HepG2 (cell line): ENCODE measurements around the gene DNAL4. TPM values are rescaled to one million over a fixed set of nuclear protein-coding genes. Genes with fewer than 3 reads are reported as not detected.

Source experiments
- AGO2 ChIP-seq: fragments of 200-400 bp; formaldehyde crosslinking; optimal IDR thresholded peaks from 2 replicates; pipeline ENCODE3; 2017; ENCODE audit warnings: mild to moderate bottlenecking, low read depth, low read length, moderate library complexity
- CBX1 ChIP-seq: IDR thresholded peaks from one replicate; pipeline ENCODE4 v1.6.1; 2016; ENCODE audit warnings: antibody characterized with exemption, low read depth
- CEBPZ ChIP-seq: IDR thresholded peaks from 2 replicates; pipeline ENCODE4 v1.6.1; 2012; ENCODE audit warnings: low read length, improper control_type of control experiment
- CREB3 ChIP-seq: sonication (generic); formaldehyde crosslinking; IDR thresholded peaks from 2 replicates; pipeline ENCODE4 v1.5.0; 2020; ENCODE audit warnings: missing genetic modification reagents
- CREM ChIP-seq, 2 experiments: sonication (generic) in 1 of 2; formaldehyde crosslinking in 1 of 2; IDR thresholded peaks; 2 replicates each; pipeline versions ENCODE4 v1.4.0 to v1.6.1; 2016 to 2020; ENCODE audit warnings: antibody characterized with exemption in 1 of 2, mild to moderate bottlenecking in 1 of 2, missing genetic modification reagents in 1 of 2
- EED ChIP-seq: sonication (generic); formaldehyde crosslinking; IDR thresholded peaks from 2 replicates; pipeline ENCODE4 v1.5.0; 2020; ENCODE audit warnings: mild to moderate bottlenecking, missing genetic modification reagents
- ESRRA ChIP-seq: sonication (generic); formaldehyde crosslinking; IDR thresholded peaks from 2 replicates; pipeline ENCODE4 v1.5.1; 2020; ENCODE audit warnings: mild to moderate bottlenecking, low read depth, missing genetic modification reagents
- GATAD1 ChIP-seq: IDR thresholded peaks from 2 replicates; pipeline ENCODE4 v1.6.1; 2016; ENCODE audit warnings: missing genetic modification reagents, missing compliant biosample characterization
- NCOR1 ChIP-seq: fragments of 200-600 bp; sonication (generic); IDR thresholded peaks from 2 replicates; pipeline ENCODE4 v1.7.0; 2017; ENCODE audit warnings: antibody characterized with exemption, low read length, borderline replicate concordance
- ZC3H13 ChIP-seq: sonication (generic); formaldehyde crosslinking; IDR thresholded peaks from 2 replicates; pipeline ENCODE4 v1.8.1; 2023; ENCODE audit warnings: mild to moderate bottlenecking, missing genetic modification reagents, moderate library complexity
- ZFP36L1 ChIP-seq: sonication (generic); formaldehyde crosslinking; IDR thresholded peaks from 2 replicates; pipeline ENCODE4 v1.8.0; 2022; ENCODE audit warnings: mild to moderate bottlenecking, missing genetic modification reagents, moderate library complexity
- ZNF281 ChIP-seq: sonication (generic); formaldehyde crosslinking; IDR thresholded peaks from 2 replicates; pipeline ENCODE4 v1.4.0; 2020; ENCODE audit warnings: missing genetic modification reagents, borderline replicate concordance
- ZNF33A ChIP-seq: sonication (generic); formaldehyde crosslinking; IDR thresholded peaks from 2 replicates; pipeline ENCODE4 v1.5.1; 2020; ENCODE audit warnings: missing genetic modification reagents, mild to moderate bottlenecking, moderate library complexity, borderline replicate concordance
- polyA plus RNA-seq, 8 experiments: library from polyadenylated mRNA; depleted of rRNA in 3 of 8; stranded (reverse) in 7 of 8; unstranded in 1 of 8; fragments of >200 nt; fragmentation: Illumina TruSeq in 4 of 8; extraction: Trizol in 4 of 8; gene quantifications; 2 replicates each; pipeline versions ENCODE4 v1.2.1 to v1.2.3, GENCODE V29; 2011 to 2016; ENCODE audit warnings: low read depth in 4 of 8, missing spikeins in 1 of 8, mixed read lengths in 1 of 8; ENCODE audit not compliant: insufficient read depth in 1 of 8
- total RNA-seq, 5 experiments: library from RNA; depleted of rRNA; stranded (reverse); fragments of >200 nt; fragmentation: Illumina TruSeq; extraction: Trizol; gene quantifications; 2 replicates each; pipeline ENCODE4 v1.2.3, GENCODE V29; 2016; ENCODE audit warnings: low read depth in 1 of 5
- TF ChIP-seq, protein P1 (sequence below): sonication (generic); formaldehyde crosslinking; IDR thresholded peaks from 2 replicates; pipeline ENCODE4 v1.9.0; 2021; ENCODE audit warnings: missing genetic modification reagents, mild to moderate bottlenecking, borderline replicate concordance
- TF ChIP-seq, protein P2 (sequence below), 2 experiments: sonication (generic) in 1 of 2; formaldehyde crosslinking in 1 of 2; IDR thresholded peaks; 2 replicates each; pipeline versions ENCODE4 v1.4.0 to v1.6.1; 2016 to 2020; ENCODE audit warnings: borderline replicate concordance in 1 of 2, low read depth in 1 of 2, mild to moderate bottlenecking in 1 of 2, missing genetic modification reagents in 1 of 2

DNAL4 gene
- total and polyA plus RNA-seq, 2 of the 13 experiments (the other 11 are each of a cell fraction or from before 2014, with no cell fraction given), result 8.0 to 10.7 TPM

- no peak for TF ChIP-seq CEBPZ
- no peak for TF ChIP-seq ZNF281 (CRISPR knock-in tag)
- TF ChIP-seq GATAD1 (CRISPR knock-in tag), result 0 out of 2 replicates have a peak, but pooled peaks have one; percentile 23
- TF ChIP-seq CBX1, result no peak
- TF ChIP-seq EED, result 0 out of 2 replicates have a peak, but pooled peaks have one; percentile 46
- TF ChIP-seq AGO2, result no peak
- no peak for TF ChIP-seq ZNF33A (CRISPR knock-in tag)
- no peak for TF ChIP-seq NCOR1
- no peak for TF ChIP-seq ZFP36L1 (CRISPR knock-in tag)
- TF ChIP-seq CREM (IDR thresholded peaks at IDR 0.05), result no peak
- TF ChIP-seq CREM (CRISPR knock-in tag; IDR thresholded peaks at IDR 0.05), result no peak
- TF ChIP-seq CREB3 (CRISPR knock-in tag), result no peak
- TF ChIP-seq, protein P1, sequence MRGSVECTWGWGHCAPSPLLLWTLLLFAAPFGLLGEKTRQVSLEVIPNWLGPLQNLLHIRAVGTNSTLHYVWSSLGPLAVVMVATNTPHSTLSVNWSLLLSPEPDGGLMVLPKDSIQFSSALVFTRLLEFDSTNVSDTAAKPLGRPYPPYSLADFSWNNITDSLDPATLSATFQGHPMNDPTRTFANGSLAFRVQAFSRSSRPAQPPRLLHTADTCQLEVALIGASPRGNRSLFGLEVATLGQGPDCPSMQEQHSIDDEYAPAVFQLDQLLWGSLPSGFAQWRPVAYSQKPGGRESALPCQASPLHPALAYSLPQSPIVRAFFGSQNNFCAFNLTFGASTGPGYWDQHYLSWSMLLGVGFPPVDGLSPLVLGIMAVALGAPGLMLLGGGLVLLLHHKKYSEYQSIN, result no peak
- TF ChIP-seq, protein P2, sequence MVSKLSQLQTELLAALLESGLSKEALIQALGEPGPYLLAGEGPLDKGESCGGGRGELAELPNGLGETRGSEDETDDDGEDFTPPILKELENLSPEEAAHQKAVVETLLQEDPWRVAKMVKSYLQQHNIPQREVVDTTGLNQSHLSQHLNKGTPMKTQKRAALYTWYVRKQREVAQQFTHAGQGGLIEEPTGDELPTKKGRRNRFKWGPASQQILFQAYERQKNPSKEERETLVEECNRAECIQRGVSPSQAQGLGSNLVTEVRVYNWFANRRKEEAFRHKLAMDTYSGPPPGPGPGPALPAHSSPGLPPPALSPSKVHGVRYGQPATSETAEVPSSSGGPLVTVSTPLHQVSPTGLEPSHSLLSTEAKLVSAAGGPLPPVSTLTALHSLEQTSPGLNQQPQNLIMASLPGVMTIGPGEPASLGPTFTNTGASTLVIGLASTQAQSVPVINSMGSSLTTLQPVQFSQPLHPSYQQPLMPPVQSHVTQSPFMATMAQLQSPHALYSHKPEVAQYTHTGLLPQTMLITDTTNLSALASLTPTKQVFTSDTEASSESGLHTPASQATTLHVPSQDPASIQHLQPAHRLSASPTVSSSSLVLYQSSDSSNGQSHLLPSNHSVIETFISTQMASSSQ (IDR thresholded peaks at IDR 0.05; ENCODE audit: low read depth), result no peak
- TF ChIP-seq, protein P2 (CRISPR knock-in tag; IDR thresholded peaks at IDR 0.05; ENCODE audit: borderline replicate concordance), result no peak
- TF ChIP-seq ZC3H13 (CRISPR knock-in tag), result no peak
- TF ChIP-seq ESRRA (CRISPR knock-in tag), result no peak
These were observed 27.7 kb downstream of the DNAL4 start (continued) for GRCh38 chr22:38766076-38766777.
